PC-9 (cell line): ENCODE data around the gene MED26.

ENCODE experiments used
- CTCF ChIP-seq: fragments of 200-600 bp; sonication (generic); conservative IDR thresholded peaks from 2 replicates; pipeline ENCODE4 v1.6.1; 2017; ENCODE audit warnings: mixed run types, antibody characterized with exemption, mild to moderate bottlenecking, moderate library complexity
- EZH2 ChIP-seq: fragments of 200-600 bp; sonication (generic); IDR thresholded peaks from 2 replicates; pipeline ENCODE4 v1.8.0; 2017; ENCODE audit warnings: antibody characterized with exemption, low read depth

DNA sequence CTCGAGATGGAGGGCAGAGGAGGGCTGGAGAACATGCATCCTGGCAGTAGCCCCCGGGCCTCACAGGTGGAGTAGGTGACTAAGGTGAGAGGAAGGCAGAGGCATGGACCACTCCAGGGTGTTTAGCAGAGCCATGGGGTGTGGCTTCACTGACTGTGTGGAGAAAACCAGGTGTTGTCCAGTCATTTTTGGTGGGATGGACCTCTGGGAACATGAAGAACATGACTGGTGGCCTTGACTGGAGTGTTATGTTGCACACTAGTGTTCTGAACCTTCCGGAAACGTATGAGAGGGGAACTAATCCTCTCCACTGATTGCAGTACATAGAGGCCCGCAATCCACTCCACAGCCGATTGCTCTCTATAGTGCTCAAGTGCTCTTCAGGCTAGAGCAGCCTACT, 16.9 kb downstream of the MED26 start:
- TF ChIP-seq CTCF (no peak), EZH2 (no peak)
